Measurements from ENCODE around the gene ZNF423.

Gene ZNF423

GRCh38 chr16:49462362-49462988 is 393.4 kb downstream of the ZNF423 start:
- no peak overlapping the region for H3K4me2 ChIP-seq (ENCODE audit: low read length)
- TF ChIP-seq CTCF (IDR thresholded peaks at IDR 0.05), result no peak
- H2AFZ ChIP-seq, result no peak overlapping the region
- H3K9ac ChIP-seq, result no peak overlapping the region
- H3K27me3 ChIP-seq (ENCODE audit: control insufficient read depth, insufficient read depth, low read length), result peaks cover 2% of the 10 kb centered on the region
- H3K79me2 ChIP-seq, result no peaks in the 10 kb centered on the region
- no peaks in the 10 kb centered on the region for H3K4me1 ChIP-seq
- no peak overlapping the region for H3K27ac ChIP-seq
- no peaks in the 10 kb centered on the region for H3K36me3 ChIP-seq (ENCODE audit: control insufficient read depth, insufficient read depth, low read length)
- no peak overlapping the region for H3K4me3 ChIP-seq (ENCODE audit: low read depth, low read length)
- H3K9me3 ChIP-seq (ENCODE audit: control insufficient read depth, low read length), result no peaks in the 10 kb centered on the region

GRCh38 chr16:49461517-49461951 is 394.4 kb downstream of the ZNF423 start:
- H2AFZ ChIP-seq, result no peak overlapping the region
- no peak overlapping the region for H3K27ac ChIP-seq
- peaks cover 2% of the 10 kb centered on the region for H3K27me3 ChIP-seq (ENCODE audit: control insufficient read depth, insufficient read depth, low read length)

GRCh38 chr16:49460786-49461470 is 395.0 kb downstream of the ZNF423 start:
- H3K36me3 ChIP-seq (ENCODE audit: control insufficient read depth, insufficient read depth, low read length), result no peaks in the 10 kb centered on the region
- no peaks in the 10 kb centered on the region for H3K4me1 ChIP-seq
- no peak overlapping the region for H3K27ac ChIP-seq
- peaks cover 2% of the 10 kb centered on the region for H3K27me3 ChIP-seq (ENCODE audit: control insufficient read depth, insufficient read depth, low read length)
- no peak for TF ChIP-seq CTCF (IDR thresholded peaks at IDR 0.05)
- H3K79me2 ChIP-seq, result no peaks in the 10 kb centered on the region
- H2AFZ ChIP-seq, result no peak overlapping the region
- no peak overlapping the region for H3K9ac ChIP-seq
- H3K4me2 ChIP-seq (ENCODE audit: low read length), result no peak overlapping the region
- no peaks in the 10 kb centered on the region for H3K9me3 ChIP-seq (ENCODE audit: control insufficient read depth, low read length)
- H3K4me3 ChIP-seq (ENCODE audit: low read depth, low read length), result no peak overlapping the region

More at GRCh38 chr16:49461517-49461951, 394.4 kb downstream of the ZNF423 start:
- H3K36me3 ChIP-seq (ENCODE audit: control insufficient read depth, insufficient read depth, low read length), result no peaks in the 10 kb centered on the region
- no peak for TF ChIP-seq CTCF (IDR thresholded peaks at IDR 0.05)
- no peak overlapping the region for H3K4me3 ChIP-seq (ENCODE audit: low read depth, low read length)
- H3K4me2 ChIP-seq (ENCODE audit: low read length), result no peak overlapping the region
- H3K9me3 ChIP-seq (ENCODE audit: control insufficient read depth, low read length), result no peaks in the 10 kb centered on the region
- no peaks in the 10 kb centered on the region for H3K79me2 ChIP-seq
- no peaks in the 10 kb centered on the region for H3K4me1 ChIP-seq
- H3K9ac ChIP-seq, result no peak overlapping the region

GRCh38 chr16:49459953-49460735 is 395.8 kb downstream of the ZNF423 start:
- no peaks in the 10 kb centered on the region for H3K9me3 ChIP-seq (ENCODE audit: control insufficient read depth, low read length)
- no peak overlapping the region for H3K27ac ChIP-seq
- H3K36me3 ChIP-seq (ENCODE audit: control insufficient read depth, insufficient read depth, low read length), result no peaks in the 10 kb centered on the region
- no peak overlapping the region for H2AFZ ChIP-seq
- no peak overlapping the region for H3K4me2 ChIP-seq (ENCODE audit: low read length)
- H3K4me3 ChIP-seq (ENCODE audit: low read depth, low read length), result no peak overlapping the region
- TF ChIP-seq CTCF (IDR thresholded peaks at IDR 0.05), result no peak
- H3K27me3 ChIP-seq (ENCODE audit: control insufficient read depth, insufficient read depth, low read length), result peaks cover 2% of the 10 kb centered on the region
- no peaks in the 10 kb centered on the region for H3K4me1 ChIP-seq
- H3K79me2 ChIP-seq, result no peaks in the 10 kb centered on the region
- H3K9ac ChIP-seq, result no peak overlapping the region
